ENCODE data around the gene NT5C.
A peak's percentile ranks its signal among the peaks of the same experiment; 100 is the strongest.

NT5C gene

GRCh38 chr17:75093548-75094158 is 37.9 kb downstream of the NT5C start:
- peak overlapping the region; percentile 92 for H4K91ac ChIP-seq (ENCODE audit: low read depth, low read length)
- no peak overlapping the region for H3K23ac ChIP-seq (ENCODE audit: low read length)
- peak overlapping the region; percentile 45 for H4K12ac ChIP-seq (ENCODE audit: low read depth, low read length)
- DNase-seq, result peak; percentile 94 to 96
- peak overlapping the region; percentile 79 for H2BK120ac ChIP-seq (ENCODE audit: insufficient read depth, low read length, poor library complexity)
- H4K8ac ChIP-seq (ENCODE audit: low read depth, low read length), result peak overlapping the region; percentile 77
- H3K18ac ChIP-seq (ENCODE audit: low read length), result peak overlapping the region; percentile 87
- H2AK5ac ChIP-seq (ENCODE audit: low read length), result peak overlapping the region; percentile 93
- peaks cover 6 to 9% of the 10 kb centered on the region in 2 experiments for H3K36me3 ChIP-seq (ENCODE audit: control insufficient read depth in 1 of 2, insufficient read depth in 2 of 2, low read length in 2 of 2)
- H2BK12ac ChIP-seq (ENCODE audit: low read length), result peak overlapping the region; percentile 91
- no CpG with 5 or more reads among the region's 18 CpGs for WGBS (ENCODE audit: extremely low coverage, insufficient coverage, insufficient read length)
- peak overlapping the region; percentile 64 for H3K4ac ChIP-seq (ENCODE audit: low read depth, low read length)
- H3K14ac ChIP-seq (ENCODE audit: low read length), result peak overlapping the region; percentile 88
- H3K79me2 ChIP-seq (ENCODE audit: control insufficient read depth, insufficient read depth, low read length, poor library complexity), result peaks cover 10% of the 10 kb centered on the region
- H3K27ac ChIP-seq (ENCODE audit: low read depth, low read length), result peak overlapping the region; percentile 65
- H3K4me3 ChIP-seq (ENCODE audit: low read depth, low read length), result no peak overlapping the region
- H3K9ac ChIP-seq (ENCODE audit: low read length), result no peak overlapping the region
- H3K4me2 ChIP-seq (ENCODE audit: low read length), result peak overlapping the region; percentile 37
- no peaks in the 10 kb centered on the region for H3K27me3 ChIP-seq (ENCODE audit: insufficient read depth, low read length)
- no peak overlapping the region for H2AFZ ChIP-seq (ENCODE audit: insufficient read depth, low read length, poor library complexity)
- H2BK5ac ChIP-seq (ENCODE audit: low read depth, low read length, poor library complexity), result peak overlapping the region; percentile 68
- H3K4me1 ChIP-seq (ENCODE audit: control insufficient read depth in 1 of 2, insufficient read depth in 2 of 2, low read length in 2 of 2), result peaks cover 43 to 46% of the 10 kb centered on the region in 2 experiments
- H3K9me3 ChIP-seq (ENCODE audit: insufficient read depth, low read depth, low read length), result peaks cover 5% of the 10 kb centered on the region
- H3K79me1 ChIP-seq (ENCODE audit: low read length), result peaks cover 22% of the 10 kb centered on the region

GRCh38 chr17:75091855-75092327 is 39.7 kb downstream of the NT5C start:
- H2BK120ac ChIP-seq (ENCODE audit: insufficient read depth, low read length, poor library complexity), result no peak overlapping the region
- H3K36me3 ChIP-seq (ENCODE audit: control insufficient read depth in 1 of 2, insufficient read depth in 2 of 2, low read length in 2 of 2), result peaks cover 0 to 3% of the 10 kb centered on the region in 2 experiments
- no CpG with 5 or more reads among the region's 10 CpGs for WGBS (ENCODE audit: extremely low coverage, insufficient coverage, insufficient read length)
- no peak for DNase-seq
- no peak overlapping the region for H3K23ac ChIP-seq (ENCODE audit: low read length)
- peaks cover 3% of the 10 kb centered on the region for H3K9me3 ChIP-seq (ENCODE audit: insufficient read depth, low read depth, low read length)
- no peak overlapping the region for H3K9ac ChIP-seq (ENCODE audit: low read length)
- peaks cover 52 to 58% of the 10 kb centered on the region in 2 experiments for H3K4me1 ChIP-seq (ENCODE audit: control insufficient read depth in 1 of 2, insufficient read depth in 2 of 2, low read length in 2 of 2)
- no peak overlapping the region for H3K18ac ChIP-seq (ENCODE audit: low read length)
- H3K79me1 ChIP-seq (ENCODE audit: low read length), result peaks cover 36% of the 10 kb centered on the region
- no peak overlapping the region for H3K4me2 ChIP-seq (ENCODE audit: low read length)
- no peak overlapping the region for H2BK12ac ChIP-seq (ENCODE audit: low read length)
- peaks cover 21% of the 10 kb centered on the region for H3K79me2 ChIP-seq (ENCODE audit: control insufficient read depth, insufficient read depth, low read length, poor library complexity)
- H3K27ac ChIP-seq (ENCODE audit: low read depth, low read length), result no peak overlapping the region
- no peak overlapping the region for H2BK5ac ChIP-seq (ENCODE audit: low read depth, low read length, poor library complexity)
- H3K4ac ChIP-seq (ENCODE audit: low read depth, low read length), result no peak overlapping the region
- no peak overlapping the region for H2AK5ac ChIP-seq (ENCODE audit: low read length)
- no peak overlapping the region for H4K12ac ChIP-seq (ENCODE audit: low read depth, low read length)
- H2AFZ ChIP-seq (ENCODE audit: insufficient read depth, low read length, poor library complexity), result no peak overlapping the region
- no peak overlapping the region for H3K4me3 ChIP-seq (ENCODE audit: low read depth, low read length)
- H3K27me3 ChIP-seq (ENCODE audit: insufficient read depth, low read length), result no peaks in the 10 kb centered on the region
- H4K8ac ChIP-seq (ENCODE audit: low read depth, low read length), result no peak overlapping the region
- H4K91ac ChIP-seq (ENCODE audit: low read depth, low read length), result peak overlapping the region; percentile 31
- H3K14ac ChIP-seq (ENCODE audit: low read length), result no peak overlapping the region

GRCh38 chr17:75090871-75091854 is 40.4 kb downstream of the NT5C start:
- Histone ChIP-seq H3K4me3 (ENCODE audit: low read depth, low read length) (no peak overlapping the region), H3K79me1 (ENCODE audit: low read length) (peaks cover 33% of the 10 kb centered on the region), H3K4me1 (ENCODE audit: control insufficient read depth in 1 of 2, insufficient read depth in 2 of 2, low read length in 2 of 2) (peaks cover 55 to 61% of the 10 kb centered on the region in 2 experiments), H2BK5ac (ENCODE audit: low read depth, low read length, poor library complexity) (no peak overlapping the region), H3K23ac (ENCODE audit: low read length) (no peak overlapping the region), H3K79me2 (ENCODE audit: control insufficient read depth, insufficient read depth, low read length, poor library complexity) (peaks cover 21% of the 10 kb centered on the region), H3K4ac (ENCODE audit: low read depth, low read length) (no peak overlapping the region), H4K12ac (ENCODE audit: low read depth, low read length) (no peak overlapping the region), H3K36me3 (ENCODE audit: control insufficient read depth in 1 of 2, insufficient read depth in 2 of 2, low read length in 2 of 2) (peaks cover 0 to 3% of the 10 kb centered on the region in 2 experiments), H3K18ac (ENCODE audit: low read length) (no peak overlapping the region), H3K14ac (ENCODE audit: low read length) (no peak overlapping the region), H2BK120ac (ENCODE audit: insufficient read depth, low read length, poor library complexity) (peak overlapping the region; percentile 14), H2AFZ (ENCODE audit: insufficient read depth, low read length, poor library complexity) (no peak overlapping the region), H2AK5ac (ENCODE audit: low read length) (peak overlapping the region; percentile 36), H3K27ac (ENCODE audit: low read depth, low read length) (no peak overlapping the region), H3K9ac (ENCODE audit: low read length) (no peak overlapping the region), H3K4me2 (ENCODE audit: low read length) (no peak overlapping the region), H2BK12ac (ENCODE audit: low read length) (no peak overlapping the region), H3K9me3 (ENCODE audit: insufficient read depth, low read depth, low read length) (peaks cover 3% of the 10 kb centered on the region), H3K27me3 (ENCODE audit: insufficient read depth, low read length) (no peaks in the 10 kb centered on the region), H4K91ac (ENCODE audit: low read depth, low read length) (peak overlapping the region; percentile 73), H4K8ac (ENCODE audit: low read depth, low read length) (peak overlapping the region; percentile 2)
- no CpG with 5 or more reads among the region's 19 CpGs for WGBS (ENCODE audit: extremely low coverage, insufficient coverage, insufficient read length)
- no peak for DNase-seq
